Hindlimb muscle (tissue), 1 donor: ENCODE measurements around the gene IRF1. TPM values are rescaled to one million over a fixed set of nuclear protein-coding genes. Genes with fewer than 3 reads are reported as not detected.
"Not testable (repeated sequence)": the region's sequence is repeated elsewhere in the genome, so short reads cannot be mapped to it uniquely, and the experiment has no call there.

Source experiments
- DNase-seq: peaks from one replicate; pipeline ENCODE4 v3.0.0-alpha.2; 2013
- polyA plus RNA-seq: library from polyadenylated mRNA; unstranded; fragments of 120-200 nt; gene quantifications from one replicate; pipeline ENCODE4 v1.2.1, GENCODE V29; 2013; ENCODE audit not compliant: insufficient read length

IRF1 gene
- polyA plus RNA-seq, 1 donor = 9.1 TPM

DNA sequence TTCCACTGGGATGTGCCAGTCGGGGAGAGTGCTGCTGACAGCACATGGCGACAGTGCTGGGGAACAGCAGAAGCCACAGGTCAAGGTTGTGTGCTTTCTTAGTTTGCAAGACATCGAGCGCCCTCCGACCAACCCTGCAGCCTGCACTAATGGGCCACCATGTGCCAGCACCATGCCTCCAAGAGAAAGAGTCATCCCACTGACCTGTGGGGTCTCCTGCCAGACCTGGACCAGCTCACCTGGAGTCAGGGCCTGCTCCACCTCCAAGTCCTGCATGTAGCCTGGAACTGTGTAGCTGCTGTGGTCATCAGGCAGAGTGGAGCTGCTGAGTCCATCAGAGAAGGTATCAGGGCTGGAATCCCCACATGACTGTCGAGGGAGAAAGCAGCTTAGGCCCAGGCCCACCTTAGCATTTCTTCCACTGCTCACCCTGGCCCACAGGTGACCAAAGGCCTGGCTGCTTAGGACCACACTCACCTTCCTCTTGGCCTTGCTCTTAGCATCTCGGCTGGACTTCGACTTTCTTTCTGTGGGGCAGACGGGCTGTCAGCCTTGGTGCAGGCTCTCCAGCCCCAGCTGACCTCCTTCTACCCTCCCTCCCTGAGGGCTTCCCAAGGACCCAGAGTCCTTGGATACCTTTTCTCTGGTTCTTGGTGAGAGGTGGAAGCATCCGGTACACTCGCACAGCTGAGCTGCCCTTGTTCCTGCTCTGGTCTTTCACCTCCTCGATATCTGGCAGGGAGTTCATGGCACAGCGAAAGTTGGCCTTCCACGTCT is 4.1 kb downstream of the IRF1 start:
- DNase-seq = no peak

GRCh38 chr5:132485641-132486317 is 4.8 kb downstream of the IRF1 start:
- no peak for DNase-seq

GRCh38 chr5:132484876-132485640 is 5.5 kb downstream of the IRF1 start:
- DNase-seq = not testable (repeated sequence)

- DNase-seq = no peak
Measured at GRCh38 chr5:132484391-132484725, 6.2 kb downstream of the IRF1 start.

GRCh38 chr5:132483661-132484390 is 6.7 kb downstream of the IRF1 start:
- DNase-seq = no peak

- no peak for DNase-seq
Measured at GRCh38 chr5:132483101-132483500, 7.5 kb downstream of the IRF1 start.

- no peak for DNase-seq
Measured at GRCh38 chr5:132481596-132482211, 8.9 kb downstream of the IRF1 start.

DNA sequence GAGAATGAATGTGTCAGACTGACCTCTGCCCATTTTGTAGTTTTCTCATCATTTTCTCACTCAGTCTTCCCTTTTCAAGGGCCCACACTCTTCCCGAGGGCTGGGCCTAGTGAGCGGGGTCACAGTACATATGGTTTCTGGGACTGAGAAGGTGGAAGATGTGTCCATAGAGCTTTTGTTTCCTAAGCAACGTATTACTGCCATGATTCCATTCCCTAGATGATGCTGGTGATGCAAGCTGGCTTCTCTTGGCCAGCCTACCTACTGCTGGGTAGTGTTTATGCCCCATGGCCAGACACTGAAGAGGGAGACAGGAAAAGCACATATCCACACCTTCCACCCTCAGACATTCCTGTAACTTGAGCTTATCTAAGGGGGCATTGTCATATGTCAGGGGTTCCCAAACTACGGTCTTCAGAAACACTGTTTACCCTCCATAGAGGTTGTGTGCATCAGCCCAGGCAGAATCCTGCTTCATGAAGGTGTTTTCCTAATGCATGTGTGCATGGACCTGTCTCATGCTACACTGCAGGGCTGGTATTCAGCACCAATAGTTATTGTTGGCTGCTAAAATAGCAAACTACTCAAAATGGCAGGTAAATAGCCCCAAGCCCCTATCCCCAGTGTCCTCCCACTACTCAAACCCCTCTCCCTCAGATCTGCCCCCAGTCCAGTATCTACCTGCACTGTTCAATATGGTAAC is 9.5 kb downstream of the IRF1 start:
- no peak for DNase-seq

DNA sequence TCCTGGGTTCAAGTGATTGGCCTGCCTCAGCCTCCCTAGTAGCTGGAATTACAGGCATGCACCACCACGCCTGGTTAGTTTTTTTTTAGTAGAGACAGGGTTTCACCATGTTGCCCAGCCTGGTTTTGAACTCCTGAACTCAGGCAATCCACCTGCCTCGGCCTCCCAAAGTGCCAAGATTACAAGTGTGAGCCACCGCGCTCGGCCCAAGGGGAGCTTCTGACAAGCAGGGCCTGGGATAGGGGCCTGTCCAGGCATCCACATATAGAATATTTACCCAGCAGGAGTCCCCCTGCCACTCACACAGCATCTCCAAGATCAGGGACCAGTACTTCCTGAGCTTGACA is 10.1 kb downstream of the IRF1 start:
- no peak for DNase-seq

DNA sequence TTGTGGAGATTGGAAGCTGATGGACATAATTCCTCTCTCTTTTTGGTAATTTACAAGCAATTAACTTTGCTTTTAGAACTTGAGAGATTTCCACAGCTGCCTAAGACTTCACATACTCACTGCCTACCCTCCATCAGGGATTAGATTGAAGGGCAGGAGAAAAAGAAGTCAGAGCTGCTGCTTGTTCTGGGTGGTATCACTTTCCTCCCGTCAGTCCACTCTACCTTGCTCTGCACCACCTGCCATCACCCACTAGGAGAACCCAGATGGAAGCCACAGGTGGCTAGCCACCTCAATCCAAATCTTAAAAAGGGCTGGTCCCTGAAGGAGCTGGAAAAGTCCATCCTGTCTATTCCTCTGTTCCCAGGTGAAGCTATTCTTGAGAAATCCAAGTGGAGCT is 10.5 kb downstream of the IRF1 start:
- DNase-seq = no peak

DNA sequence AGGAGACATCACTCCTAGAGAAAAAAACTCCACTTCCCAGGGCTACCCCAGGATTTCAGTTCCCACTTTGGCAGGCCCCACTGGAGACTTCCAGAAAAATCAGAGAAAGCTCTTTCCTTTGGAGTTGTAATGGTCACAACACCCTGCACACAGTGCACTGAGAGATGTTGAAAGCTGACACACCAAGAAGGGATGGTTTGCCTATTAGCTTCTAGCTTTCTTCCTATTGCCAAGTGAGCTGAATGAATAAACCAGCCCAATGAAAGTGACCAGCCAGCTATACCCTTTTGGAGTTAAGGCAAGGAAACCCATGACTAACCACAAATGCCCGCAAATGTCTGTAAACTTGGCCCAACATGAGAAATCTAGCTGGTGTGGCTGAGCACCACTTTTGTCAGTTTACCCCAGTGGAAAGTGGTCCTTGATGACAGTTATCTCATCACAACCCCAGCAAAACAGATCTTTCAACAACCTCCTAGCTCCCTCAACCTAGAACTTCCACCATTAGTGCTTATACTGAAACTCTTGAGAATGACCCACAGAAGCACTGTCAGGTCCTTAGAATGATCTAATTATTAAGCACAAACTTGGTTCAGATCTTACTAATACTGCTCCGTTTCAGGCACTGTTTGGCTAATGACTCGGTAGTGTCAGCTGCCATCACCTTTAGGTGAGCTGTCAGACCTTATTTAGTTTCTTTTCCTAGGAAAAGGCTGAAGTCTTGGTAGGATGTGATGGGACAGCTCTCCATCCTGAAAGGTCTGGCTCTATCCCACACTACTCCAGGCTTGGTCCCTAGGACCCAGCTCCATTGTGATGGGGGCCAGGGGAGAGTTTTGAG is 11.2 kb downstream of the IRF1 start:
- DNase-seq = no peak

GRCh38 chr5:132478366-132478871 is 12.2 kb downstream of the IRF1 start:
- DNase-seq = no peak

GRCh38 chr5:132477784-132478365 is 12.7 kb downstream of the IRF1 start:
- no peak for DNase-seq

- DNase-seq = no peak
Measured at GRCh38 chr5:132476876-132477781, 13.4 kb downstream of the IRF1 start.

- DNase-seq = no peak
Measured at GRCh38 chr5:132475987-132476875, 14.3 kb downstream of the IRF1 start.

- DNase-seq = no peak
Measured at GRCh38 chr5:132475497-132475882, 15.1 kb downstream of the IRF1 start.

DNA sequence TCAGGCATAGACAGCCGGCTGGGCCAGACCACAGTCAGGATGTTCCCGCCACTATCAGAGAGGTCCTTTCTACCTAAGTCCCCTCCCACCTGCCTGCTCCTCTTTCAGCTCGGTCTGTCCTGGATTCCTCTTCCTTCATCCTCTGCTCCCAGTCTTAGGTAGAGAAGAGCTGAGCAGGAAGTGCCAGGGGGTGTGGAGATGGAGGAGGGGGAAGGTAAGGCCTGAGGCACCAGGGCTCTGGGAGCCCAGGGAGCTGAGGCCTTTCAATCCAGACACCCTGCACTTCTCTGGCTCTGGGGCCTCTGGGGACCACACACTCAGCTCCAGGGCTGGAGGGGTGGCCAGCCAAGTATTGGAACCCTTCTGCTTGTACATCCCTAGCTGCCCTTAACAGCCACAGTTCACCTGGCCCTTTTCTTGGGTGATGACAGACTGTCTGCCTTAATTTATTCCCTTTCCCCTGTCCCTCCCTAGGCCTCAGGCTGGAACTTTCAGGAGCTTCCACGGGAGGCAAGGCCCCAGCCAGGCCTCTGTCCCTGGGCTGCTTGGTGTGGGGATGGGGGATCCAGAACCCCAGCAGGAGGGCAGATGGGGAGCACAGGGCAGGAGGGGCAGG is 15.6 kb downstream of the IRF1 start:
- DNase-seq = no peak
